GM18517 (cell line): ENCODE results near the gene OR8D4.
"Not testable (repeated sequence)": the region's sequence is repeated elsewhere in the genome, so short reads cannot be mapped to it uniquely, and the experiment has no call there.

Experiments used
- ATAC-seq: cut with Tn5 transposase; IDR thresholded peaks from one replicate; pipeline ENCODE4 v1.9.1; 2021; ENCODE audit warnings: mild to moderate bottlenecking, moderate library complexity; ENCODE audit not compliant: unreplicated experiment

Gene OR8D4

DNA sequence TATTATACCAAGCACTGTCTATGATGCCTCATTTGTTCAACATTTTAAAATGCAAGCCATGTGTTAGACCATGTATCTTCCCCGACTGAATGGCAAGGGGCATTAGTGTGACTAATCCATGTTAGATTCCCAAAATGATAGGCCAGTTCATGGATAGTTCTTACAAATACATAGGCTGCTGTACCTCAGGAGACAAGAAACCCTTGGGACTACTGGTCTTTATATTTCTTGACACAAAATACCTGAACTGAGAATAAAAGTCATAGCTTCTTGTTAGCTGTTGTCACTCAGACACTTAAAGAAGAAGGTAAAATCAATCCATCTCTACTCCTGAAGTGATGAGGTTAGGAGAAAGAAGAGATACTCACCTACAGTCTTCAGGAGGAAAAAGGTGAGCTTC lies at the start of gene OR8D4:
Gene OR8D4 (plus strand): TSS at position 301 of the 400 bp plus-strand sequence. CDS start 4,265 bp downstream, outside the sequence.
- ATAC-seq, result no peak

DNA sequence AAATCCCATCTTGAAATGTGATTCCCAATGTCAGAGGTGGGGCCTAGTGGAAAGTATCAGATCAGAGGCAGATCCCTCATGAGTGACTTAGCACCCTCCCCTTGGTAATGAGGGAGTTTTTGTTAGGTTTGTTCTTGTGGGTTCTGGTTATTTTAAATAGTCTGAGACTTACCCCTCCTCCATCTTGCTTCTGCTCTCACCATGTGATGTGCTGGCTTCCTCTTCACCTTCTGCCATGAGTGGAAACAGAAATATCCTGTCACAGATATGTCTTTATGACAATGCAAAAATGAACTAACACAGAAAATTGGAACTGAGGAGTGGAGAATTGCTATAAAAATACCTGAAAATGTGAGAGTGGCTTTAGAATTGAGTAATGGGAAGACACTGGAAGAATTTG lies 49.6 kb upstream of the OR8D4 start:
- ATAC-seq, result no peak

DNA sequence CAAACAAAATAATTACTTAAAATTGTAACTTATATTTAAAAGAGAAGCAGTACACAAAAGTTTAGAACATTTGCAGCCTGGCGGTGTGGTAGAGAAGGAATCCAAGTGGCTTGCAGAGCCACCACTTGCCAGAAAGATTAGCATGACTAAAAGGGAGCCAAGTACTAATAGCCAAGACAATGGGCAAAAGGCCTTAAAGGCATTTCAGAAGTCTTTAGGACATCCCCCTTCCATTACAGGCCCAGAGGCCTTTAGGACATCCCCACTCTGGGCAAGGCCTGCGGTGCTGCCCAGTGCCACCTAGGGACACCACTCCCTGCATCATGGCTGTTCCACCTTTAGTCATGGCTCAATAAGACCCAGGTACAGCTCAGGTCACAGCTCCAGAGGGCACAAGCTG lies 48.9 kb upstream of the OR8D4 start:
- no peak for ATAC-seq

DNA sequence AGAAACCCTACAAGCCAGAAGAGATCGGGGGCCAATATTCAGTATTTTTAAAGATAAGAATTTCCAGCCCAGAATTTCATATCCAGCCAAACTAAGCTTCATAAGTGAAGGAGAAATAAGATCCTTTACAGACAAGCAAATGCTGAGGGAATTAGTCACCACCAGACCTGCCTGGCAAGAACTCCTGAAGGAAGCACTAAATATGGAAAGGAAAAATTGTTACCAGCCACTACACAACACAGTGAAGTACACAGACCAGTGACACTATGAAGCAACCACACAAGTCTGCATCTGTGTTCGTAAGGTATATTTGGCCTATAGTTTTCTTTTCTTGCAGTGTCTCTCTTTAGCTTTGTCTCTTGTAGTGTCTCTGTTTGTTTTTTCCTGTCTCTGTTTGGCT lies 45.5 kb upstream of the OR8D4 start:
- no peak for ATAC-seq

- ATAC-seq, result no peak
Measured at GRCh38 chr11:123859731-123860130, 42.2 kb upstream of the OR8D4 start.

DNA sequence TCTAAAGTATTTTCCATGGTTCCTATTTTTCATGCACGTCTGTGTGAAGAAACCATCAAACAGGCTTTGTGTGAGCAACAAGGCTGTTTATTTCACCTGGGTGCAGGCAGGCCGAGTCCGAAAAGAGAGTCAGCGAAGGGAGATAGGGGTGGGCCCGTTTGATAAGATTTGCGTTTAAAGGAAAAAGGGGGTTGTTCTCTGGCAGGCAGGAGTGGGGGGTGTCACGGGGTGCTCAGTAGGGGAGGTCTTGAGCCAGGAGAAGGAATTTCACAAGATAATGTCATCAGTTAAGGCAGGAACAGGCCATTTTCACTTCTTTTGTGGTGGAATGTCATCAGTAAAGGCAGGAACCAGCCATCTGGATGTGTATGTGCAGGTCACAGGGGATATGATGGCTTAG lies 36.7 kb upstream of the OR8D4 start:
- ATAC-seq, result not testable (repeated sequence)

DNA sequence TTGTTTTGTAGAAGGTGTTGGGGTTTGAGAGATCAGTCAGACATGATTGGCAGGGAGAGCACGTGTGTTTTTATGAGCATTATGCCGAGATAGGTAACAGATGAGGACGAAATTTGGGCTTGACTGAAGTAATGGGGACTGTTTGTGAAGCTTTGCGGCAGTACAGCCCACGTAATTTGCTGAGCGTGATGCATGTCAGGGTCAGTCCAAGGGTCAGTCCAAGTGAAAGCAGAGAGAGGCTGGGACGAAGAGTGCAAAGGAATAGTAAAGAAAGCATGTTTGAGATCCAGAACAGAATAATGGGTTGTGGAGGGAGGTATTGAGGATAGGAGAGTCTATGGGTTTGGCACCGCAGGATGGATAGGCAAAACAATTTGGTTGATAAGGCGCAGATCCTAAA lies 34.2 kb upstream of the OR8D4 start:
- not testable (repeated sequence) for ATAC-seq

DNA sequence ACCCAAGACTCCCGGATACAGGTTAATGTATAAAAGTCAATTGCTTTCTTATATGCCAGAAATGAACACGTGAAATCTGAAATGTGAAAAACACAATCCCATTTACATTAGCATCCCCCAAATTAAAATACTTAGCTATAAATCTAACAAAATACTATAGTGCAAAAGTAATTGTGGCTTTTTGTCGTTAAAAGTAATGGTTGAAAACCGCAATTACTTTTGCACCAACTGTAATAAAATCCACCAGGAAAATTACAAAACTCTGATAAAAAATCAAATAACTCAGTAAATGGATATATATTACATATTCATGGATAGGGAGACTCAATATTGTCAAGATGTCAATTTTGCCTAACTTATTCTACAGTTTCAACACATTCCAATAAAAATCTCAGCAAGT lies 21.1 kb upstream of the OR8D4 start:
- no peak for ATAC-seq

- no peak for ATAC-seq
Measured at GRCh38 chr11:123885570-123885969, 16.4 kb upstream of the OR8D4 start, which contains the start of gene TMEM225. Gene TMEM225, minus strand, starts transcription at chr11:123885670. Its CDS starts 245 bp downstream, at chr11:123885425.

DNA sequence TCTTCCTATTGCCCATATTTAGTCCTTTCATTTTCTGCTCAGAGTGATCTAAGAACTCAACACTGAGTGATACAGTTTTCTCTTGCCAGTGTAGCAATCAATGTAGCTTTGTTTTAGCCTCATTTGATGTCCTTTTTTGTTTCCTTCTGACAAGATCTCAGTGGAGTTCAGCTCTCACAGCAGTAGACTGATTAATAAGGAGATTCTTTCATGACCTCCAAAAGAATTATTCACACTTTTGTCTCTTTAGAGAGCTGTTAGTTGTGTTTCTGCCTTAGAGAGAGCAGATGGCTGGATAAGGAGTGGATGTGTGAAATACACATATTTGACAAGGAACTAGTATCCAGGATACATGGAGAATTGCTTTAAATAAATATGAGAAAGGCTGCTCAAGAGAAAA lies 9.9 kb upstream of the OR8D4 start:
- ATAC-seq, result no peak

DNA sequence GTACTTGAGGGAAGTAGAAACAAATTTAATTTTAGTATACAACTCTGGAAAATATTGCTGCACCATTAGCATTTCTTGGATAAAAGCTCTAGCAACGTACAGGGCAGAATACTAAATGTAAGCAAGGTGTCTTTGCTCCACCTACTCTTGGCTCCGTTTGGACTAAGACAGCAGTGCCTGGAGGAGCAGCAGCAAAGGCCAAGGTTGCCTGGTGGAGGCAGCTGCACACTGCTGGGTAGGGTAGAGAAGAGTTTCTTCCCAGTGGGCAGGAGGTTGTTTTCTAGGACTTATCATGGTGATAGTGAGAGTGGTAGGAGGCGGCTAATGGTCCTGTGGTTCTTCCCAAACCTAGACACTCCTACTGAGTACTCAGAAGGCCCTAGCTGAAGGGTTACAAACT lies 2.2 kb upstream of the OR8D4 start:
- ATAC-seq, result no peak

DNA sequence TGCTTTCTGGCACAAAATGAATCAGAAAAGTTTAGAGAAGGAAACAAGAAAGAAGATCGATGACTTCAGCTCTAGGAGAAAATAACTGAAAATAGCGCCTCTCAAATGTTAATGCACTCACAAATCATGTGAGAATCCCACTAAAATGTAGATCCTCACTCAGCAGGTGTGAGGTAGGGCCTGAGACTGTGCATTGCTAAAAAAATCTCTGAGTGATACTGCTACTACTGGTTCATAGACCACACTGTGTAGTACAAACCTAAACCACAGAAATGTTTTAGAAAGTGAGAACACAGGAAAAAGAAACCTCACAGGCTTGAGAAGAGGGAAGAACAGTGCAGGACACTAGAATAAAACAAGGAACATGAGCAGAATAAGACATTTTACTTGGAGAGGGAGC lies 2.0 kb downstream of the OR8D4 start:
- ATAC-seq, result no peak

DNA sequence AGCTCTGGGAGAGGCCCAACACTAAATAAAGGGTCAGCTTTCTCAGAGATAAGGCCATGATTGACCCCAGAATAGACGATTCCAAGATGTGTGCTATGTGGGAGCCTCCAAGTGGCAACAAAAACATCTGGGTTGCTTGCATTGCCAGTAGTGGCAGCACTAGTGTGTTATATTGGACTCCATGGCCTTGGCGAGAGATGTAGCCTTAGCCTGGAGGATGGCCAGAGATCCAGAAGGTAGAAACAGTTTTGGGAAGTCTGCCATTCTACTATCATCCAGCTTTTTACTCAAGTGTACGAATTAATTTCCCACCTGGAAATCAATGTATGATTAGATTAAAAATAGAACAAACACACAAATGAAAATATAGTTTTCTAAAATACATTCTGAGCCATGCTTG lies 3.0 kb downstream of the OR8D4 start:
- ATAC-seq, result no peak

- no peak for ATAC-seq
Measured at GRCh38 chr11:123905826-123906225, 3.9 kb downstream of the OR8D4 start.

- ATAC-seq, result no peak
Measured at GRCh38 chr11:123920943-123921342, 19.0 kb downstream of the OR8D4 start.

- no peak for ATAC-seq
Measured at GRCh38 chr11:123924027-123924426, 22.1 kb downstream of the OR8D4 start.

- ATAC-seq, result no peak
Measured at GRCh38 chr11:123939317-123939716, 37.4 kb downstream of the OR8D4 start, which contains the start of gene OR4D5. Gene OR4D5, plus strand, starts transcription at chr11:123939617. Its CDS starts 0 bp downstream, at chr11:123939617.

DNA sequence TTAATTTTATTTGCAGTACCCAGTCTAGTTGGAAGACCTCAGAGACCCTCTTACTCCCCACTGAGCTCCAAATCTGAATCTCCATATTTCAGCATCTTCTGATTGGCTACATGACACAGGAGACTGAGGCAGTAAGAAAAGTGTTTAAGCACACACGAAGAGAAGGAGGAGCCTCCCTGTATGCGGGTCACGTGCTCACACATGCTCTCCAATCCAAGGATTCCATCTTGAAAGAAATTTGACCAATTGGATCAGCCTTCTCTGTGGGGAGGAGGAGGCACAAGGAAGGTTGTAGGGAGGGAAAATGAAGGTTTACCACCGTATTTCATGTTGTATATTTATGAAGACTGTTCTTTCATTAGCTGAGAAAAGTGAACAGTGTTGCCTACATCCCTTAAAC lies 40.4 kb downstream of the OR8D4 start:
- ATAC-seq, result no peak

DNA sequence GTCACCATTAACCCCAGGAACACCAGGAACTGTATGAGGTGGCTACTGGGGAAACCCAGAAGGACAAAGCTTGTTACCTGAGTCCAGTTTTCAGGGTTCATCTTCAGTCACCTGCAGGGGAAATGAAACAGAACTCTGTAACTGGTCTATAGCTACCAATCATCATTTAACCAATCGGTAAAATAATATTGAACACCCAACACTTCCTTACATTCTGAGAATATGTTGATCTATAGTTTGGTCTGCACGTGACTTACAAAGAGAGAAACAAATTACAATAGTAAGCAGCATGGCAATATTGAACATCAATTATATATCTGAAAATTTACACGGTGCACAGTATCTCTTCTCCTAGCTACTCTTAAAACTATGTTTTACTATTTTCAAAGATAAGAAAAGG lies 41.8 kb downstream of the OR8D4 start, which contains the start of gene OR6T1:
Gene OR6T1 (minus strand): TSS at position 101 of the 400 bp plus-strand sequence. CDS start 0 bp downstream, at position 101.
- no peak for ATAC-seq

DNA sequence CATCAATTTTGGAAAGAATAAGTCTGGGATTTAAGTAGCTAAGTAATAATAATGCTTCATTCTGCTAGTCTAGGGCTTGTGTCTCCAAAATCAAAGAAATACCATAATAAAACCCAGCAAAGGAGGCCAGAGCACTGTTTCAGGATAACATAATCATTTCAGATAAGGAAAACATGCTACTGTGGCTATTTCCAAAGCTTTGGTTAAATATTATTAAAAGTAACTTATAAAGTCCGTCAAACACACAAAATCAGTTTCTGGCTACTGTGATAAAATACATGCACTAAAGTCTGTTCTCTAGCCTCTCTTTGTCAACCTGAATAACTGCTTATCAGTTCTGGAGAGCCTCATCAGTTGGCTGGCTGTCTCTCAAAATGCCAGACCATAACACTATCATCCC lies 43.2 kb downstream of the OR8D4 start:
- ATAC-seq, result no peak

DNA sequence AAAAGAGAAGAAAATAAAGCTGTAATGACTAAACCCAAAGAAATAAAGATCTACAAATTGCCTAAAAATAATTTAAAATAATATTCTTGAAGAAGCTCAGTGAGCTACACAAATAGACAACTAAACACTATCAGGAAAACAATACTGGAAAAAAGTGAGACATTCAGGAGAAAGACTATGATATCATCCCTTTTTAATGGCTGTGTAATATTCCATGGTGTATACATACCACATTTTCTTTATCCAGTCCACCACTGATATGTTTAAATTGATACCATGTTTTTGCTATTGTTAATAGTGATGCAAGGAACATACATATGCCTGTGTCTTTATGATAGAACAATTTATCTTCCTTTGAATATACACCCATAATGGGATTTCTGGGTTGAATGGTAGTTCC lies 54.8 kb downstream of the OR8D4 start:
- no peak for ATAC-seq
